Neuron (in vitro differentiated cells): Measurements from ENCODE around the gene ZDHHC24.
"Not testable (repeated sequence)": the region's sequence is repeated elsewhere in the genome, so short reads cannot be mapped to it uniquely, and the experiment has no call there.

Experiments used
- H2AFZ ChIP-seq: one replicate; pipeline ENCODE4 v1.6.1; 2013; ENCODE audit warnings: low read depth, mild to moderate bottlenecking, inconsistent platforms, low read length, moderate library complexity
- H3K27me3 ChIP-seq: one replicate; pipeline ENCODE4 v1.6.1; 2013; ENCODE audit warnings: low read length; ENCODE audit not compliant: insufficient read depth
- H3K36me3 ChIP-seq: one replicate; pipeline ENCODE4 v1.6.1; 2013; ENCODE audit warnings: low read length; ENCODE audit not compliant: insufficient read depth
- H3K4me1 ChIP-seq: one replicate; pipeline ENCODE4 v1.6.1; 2013; ENCODE audit warnings: low read length; ENCODE audit not compliant: insufficient read depth
- H3K4me3 ChIP-seq: 2 replicates; pipeline ENCODE4 v1.5.1; 2013; ENCODE audit warnings: mild to moderate bottlenecking, low read length, moderate library complexity
- H3K9me3 ChIP-seq: one replicate; pipeline ENCODE4 v1.6.1; 2013; ENCODE audit warnings: low read length

ZDHHC24 gene

DNA sequence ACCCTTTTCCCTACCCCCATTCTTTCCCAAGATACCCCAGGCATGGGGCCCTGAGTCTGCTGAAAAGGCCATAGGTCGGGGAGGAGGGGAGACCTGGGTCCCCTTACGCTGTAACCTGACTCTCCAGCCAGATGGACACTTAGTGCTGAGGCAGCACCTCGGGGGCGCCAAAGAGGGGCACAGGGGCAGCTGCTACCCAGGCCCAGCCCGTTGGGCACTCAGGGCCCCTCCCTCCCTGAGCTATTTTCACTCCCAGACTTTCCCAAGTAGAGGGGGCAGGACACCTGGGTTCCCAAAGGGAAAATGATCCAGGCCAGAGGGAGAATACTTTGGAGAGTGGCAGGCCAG lies 1.8 kb upstream of the ZDHHC24 start:
- H2AFZ ChIP-seq: no peak overlapping the region
- peaks cover 30% of the 10 kb centered on the region for H3K4me1 ChIP-seq
- no peaks in the 10 kb centered on the region for H3K9me3 ChIP-seq
- no peaks in the 10 kb centered on the region for H3K36me3 ChIP-seq
- no peaks in the 10 kb centered on the region for H3K27me3 ChIP-seq
- H3K4me3 ChIP-seq: no peak overlapping the region

DNA sequence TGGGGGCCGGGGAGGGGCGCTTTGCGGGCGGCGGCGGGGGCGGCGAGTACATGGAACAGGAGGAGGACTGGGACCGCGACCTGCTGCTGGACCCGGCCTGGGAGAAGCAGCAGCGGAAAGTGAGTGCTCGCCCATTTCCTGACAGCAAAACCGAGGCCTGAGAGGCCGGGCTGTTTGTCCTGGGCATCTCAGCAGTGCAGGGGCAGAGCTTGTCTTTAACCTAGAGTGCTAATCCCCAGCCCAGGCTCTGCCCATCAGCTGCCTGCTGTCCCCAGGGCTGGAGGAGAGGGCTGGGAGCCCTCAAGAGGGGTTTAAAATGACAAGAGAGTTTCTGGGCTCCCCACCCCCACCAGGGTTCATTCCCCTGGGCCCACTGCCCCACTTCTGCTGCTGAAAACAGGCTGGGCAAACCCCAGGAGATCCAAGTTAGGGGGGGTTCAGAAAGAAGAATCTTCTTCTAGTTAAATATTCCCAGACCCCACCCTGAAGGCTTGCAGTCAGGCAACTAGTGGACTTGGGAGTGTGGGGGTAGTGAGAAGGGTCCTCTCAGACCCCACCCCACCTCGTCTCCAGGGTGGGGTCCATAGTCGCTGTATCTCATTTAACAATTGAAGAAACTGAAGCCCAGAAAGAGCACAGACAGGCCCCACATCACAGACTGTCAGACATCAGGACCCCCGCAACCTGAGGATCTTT lies 1.3 kb upstream of the ZDHHC24 start:
- H3K27me3 ChIP-seq: no peaks in the 10 kb centered on the region
- no peaks in the 10 kb centered on the region for H3K9me3 ChIP-seq
- no peak overlapping the region for H3K4me3 ChIP-seq
- H3K4me1 ChIP-seq: peaks cover 30% of the 10 kb centered on the region
- no peak overlapping the region for H2AFZ ChIP-seq
- peaks cover 2% of the 10 kb centered on the region for H3K36me3 ChIP-seq

DNA sequence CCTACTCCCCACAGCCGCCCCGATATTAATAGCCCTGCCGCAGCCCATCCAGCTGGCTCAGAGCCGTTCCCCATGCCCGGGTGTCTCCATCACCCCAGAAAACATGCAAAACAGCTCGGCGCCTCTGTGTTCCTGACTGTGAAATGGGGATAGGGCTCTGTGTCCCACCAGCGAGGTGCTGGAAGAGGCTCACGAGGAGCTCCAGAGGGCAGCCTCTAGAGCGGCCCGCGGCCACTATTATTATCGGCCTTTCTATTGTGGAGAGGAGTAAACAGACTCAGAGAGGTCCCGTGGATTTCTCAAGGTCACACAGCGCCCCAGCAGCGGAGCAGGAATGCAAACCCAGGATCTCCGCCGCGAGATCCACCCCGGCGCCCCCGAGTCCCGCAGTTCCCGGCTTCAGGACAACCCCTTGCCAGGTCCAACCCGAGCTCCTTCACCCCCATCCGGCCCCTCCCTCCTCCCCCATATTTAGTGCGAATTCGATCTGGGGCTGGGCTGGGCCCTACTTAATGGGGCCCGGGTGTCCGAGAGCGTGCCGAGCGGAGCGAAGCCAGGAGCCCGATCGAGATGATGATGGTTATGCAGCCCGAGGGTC lies 619 bp upstream of the ZDHHC24 start, which contains the start of gene ACTN3:
Gene ACTN3 (plus strand): TSS at position 536 of the 598 bp plus-strand sequence. CDS start 35 bp downstream, at position 571.
- H3K27me3 ChIP-seq: no peaks in the 10 kb centered on the region
- peak within 1 kb of the TSS; percentile 94 for H2AFZ ChIP-seq
- H3K36me3 ChIP-seq: peaks cover 8% of the 10 kb centered on the region
- H3K4me3 ChIP-seq: peak within 1 kb of the TSS; percentile 80
- H3K9me3 ChIP-seq: no peaks in the 10 kb centered on the region
- peaks cover 30% of the 10 kb centered on the region for H3K4me1 ChIP-seq

DNA sequence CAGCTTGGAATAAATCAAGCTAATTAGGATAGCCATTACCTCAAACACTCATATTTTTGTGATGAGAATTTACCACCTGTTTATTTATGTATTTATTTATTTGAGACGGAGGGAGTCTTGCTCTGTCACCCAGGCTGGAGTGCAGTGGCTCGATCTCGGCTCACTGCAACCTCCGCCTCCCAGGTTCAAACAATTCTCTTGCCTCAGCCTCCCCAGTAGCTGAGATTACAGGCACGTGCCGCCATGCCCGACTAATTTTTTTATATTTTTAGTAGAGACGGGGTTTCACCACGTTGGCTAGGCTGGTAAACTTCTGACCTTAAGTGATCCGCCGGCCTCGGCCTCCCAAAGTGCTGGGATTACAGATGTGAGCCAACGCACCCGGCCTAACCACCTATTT lies 896 bp downstream of the ZDHHC24 start:
- Histone ChIP-seq H3K4me1 (peaks cover 30% of the 10 kb centered on the region), H3K36me3 (peaks cover 10% of the 10 kb centered on the region), H3K4me3 (peak overlapping the region; percentile 80)
- H3K27me3 ChIP-seq, H2AFZ ChIP-seq, H3K9me3 ChIP-seq: not testable (repeated sequence)

DNA sequence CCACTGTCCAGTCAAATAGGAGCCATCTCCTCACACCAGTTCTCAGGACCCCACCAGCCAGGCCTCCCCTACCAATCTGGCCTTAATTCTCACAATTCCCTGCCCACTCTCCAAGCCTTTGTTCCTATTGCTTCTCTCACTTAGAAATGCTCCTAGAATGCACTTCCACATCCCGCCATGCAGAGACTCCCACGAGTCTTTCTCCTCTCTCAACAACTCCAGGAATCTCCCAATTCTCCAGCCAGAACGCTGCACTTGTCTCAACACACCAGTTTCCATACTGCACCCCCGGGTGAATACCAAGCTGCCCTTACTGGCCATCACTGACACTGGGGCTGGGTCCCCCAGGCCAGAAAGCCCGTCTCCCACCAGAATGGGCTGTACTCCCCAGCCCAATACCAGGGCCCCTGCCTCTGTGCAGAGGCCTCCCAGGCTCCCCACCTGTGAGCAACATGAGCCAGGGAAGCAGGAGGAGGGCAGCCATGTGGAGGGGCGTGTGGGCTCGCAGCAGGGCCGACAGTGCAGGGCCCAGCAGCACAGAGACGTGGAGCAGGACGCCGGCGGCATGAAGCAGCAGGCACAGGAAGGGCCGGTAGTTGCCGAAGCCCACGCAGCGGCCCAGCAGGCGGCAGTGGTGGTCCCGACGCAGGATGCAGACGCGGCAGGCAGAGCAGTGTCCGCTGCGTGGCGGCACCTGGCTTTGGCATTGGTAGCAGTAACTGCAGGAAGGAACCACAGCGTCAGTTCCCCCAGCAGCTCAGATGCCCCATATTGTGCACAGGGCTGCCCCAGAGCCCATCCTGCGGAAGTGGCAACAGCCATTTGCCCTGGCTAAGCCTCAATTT lies 2.4 kb downstream of the ZDHHC24 start:
- H3K9me3 ChIP-seq: no peaks in the 10 kb centered on the region
- peaks cover 30% of the 10 kb centered on the region for H3K4me1 ChIP-seq
- no peak overlapping the region for H3K4me3 ChIP-seq
- no peak overlapping the region for H2AFZ ChIP-seq
- no peaks in the 10 kb centered on the region for H3K27me3 ChIP-seq
- H3K36me3 ChIP-seq: peaks cover 13% of the 10 kb centered on the region

DNA sequence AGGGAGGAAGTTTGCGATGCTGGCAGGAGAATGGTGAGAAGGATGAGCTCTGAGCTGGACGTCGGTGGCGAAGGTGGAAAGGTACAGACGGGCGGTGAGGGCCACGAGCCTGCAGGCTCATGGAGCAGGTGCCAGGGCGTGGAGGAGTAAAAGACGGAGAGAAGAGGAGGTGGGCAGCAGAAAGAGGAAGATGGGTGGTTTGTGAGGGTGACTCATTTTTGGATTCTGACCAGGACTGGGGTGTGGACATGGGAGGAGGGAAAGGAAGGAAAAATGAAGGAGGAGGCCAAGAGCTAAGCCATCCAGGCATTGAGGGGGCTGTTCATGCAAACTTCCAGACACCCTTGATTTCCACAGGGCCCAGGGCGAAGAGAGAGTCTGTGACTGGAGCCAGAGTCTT lies 3.5 kb downstream of the ZDHHC24 start:
- H3K4me3 ChIP-seq: no peak overlapping the region
- H2AFZ ChIP-seq: no peak overlapping the region
- H3K9me3 ChIP-seq: no peaks in the 10 kb centered on the region
- H3K4me1 ChIP-seq: peaks cover 25% of the 10 kb centered on the region
- H3K27me3 ChIP-seq: no peaks in the 10 kb centered on the region
- H3K36me3 ChIP-seq: peaks cover 13% of the 10 kb centered on the region

DNA sequence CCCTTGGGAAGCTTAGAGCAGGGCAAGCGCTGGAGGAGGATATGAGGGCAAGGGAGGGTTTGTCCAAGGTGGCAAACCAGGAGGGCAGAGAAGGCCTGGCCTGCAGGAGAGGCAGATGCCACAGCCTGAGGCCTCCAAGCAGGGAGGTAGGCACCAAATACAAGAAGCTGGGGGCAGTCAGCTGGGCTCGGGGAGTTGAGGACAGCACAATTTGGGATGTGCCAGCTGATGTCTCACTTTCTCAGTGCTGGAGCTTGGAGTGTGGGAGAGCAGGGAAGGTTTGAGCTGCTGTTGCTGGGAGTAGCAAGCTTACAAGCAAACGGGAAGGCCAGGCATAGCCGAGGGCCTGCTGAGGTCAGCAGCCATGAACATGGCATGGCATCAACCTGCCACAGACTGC lies 4.0 kb downstream of the ZDHHC24 start:
- peaks cover 13% of the 10 kb centered on the region for H3K36me3 ChIP-seq

DNA sequence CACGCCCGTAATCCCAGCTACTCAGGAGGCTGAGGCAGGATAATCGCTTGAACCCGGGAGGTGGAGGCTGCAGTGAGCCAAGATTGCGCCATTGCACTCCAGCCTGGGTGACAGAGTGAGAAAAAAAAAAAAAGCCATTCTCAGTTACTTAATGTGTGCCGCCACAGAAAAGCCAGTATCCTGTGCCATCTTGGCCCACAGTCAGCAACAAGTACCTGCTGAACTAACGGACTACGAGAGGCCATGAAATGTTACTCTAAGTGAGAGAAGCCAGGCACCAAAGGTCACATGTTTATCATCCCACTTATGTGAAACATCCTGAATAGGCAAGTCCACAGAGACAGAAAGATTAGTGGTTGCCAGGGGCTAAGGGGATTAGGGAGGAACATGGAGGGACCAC lies 5.2 kb downstream of the ZDHHC24 start:
- not testable (repeated sequence) for H3K4me3 ChIP-seq

More for the DNA sequence above, 4.0 kb downstream of the ZDHHC24 start:
- Histone ChIP-seq H3K27me3 (no peaks in the 10 kb centered on the region), H3K4me1 (peaks cover 20% of the 10 kb centered on the region), H2AFZ (no peak overlapping the region), H3K9me3 (no peaks in the 10 kb centered on the region), H3K4me3 (no peak overlapping the region)

DNA sequence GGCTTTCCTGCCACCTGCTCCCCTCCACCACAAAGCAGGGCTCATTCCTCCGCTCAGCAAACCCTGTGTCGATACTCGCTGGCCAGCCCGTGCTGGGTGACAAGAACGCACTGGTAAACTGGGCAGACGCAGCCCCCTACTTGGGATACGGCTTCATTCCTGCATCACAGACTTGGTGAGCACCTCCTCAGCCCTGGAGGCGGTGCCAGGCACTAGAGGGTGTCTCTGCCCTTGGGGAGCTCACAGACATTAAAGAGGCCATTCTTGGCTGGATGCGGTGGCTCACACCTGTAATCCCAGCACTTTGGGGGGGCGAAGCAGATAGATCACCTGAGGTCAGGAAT lies 6.0 kb downstream of the ZDHHC24 start:
- Histone ChIP-seq H3K27me3 (no peaks in the 10 kb centered on the region), H3K4me1 (peaks cover 14% of the 10 kb centered on the region), H2AFZ (no peak overlapping the region), H3K9me3 (no peaks in the 10 kb centered on the region), H3K36me3 (peaks cover 20% of the 10 kb centered on the region), H3K4me3 (no peak overlapping the region)

More for the DNA sequence above, 5.2 kb downstream of the ZDHHC24 start:
- H3K9me3 ChIP-seq, H2AFZ ChIP-seq, H3K27me3 ChIP-seq: not testable (repeated sequence)
- peaks cover 17% of the 10 kb centered on the region for H3K36me3 ChIP-seq
- H3K4me1 ChIP-seq: peaks cover 19% of the 10 kb centered on the region

DNA sequence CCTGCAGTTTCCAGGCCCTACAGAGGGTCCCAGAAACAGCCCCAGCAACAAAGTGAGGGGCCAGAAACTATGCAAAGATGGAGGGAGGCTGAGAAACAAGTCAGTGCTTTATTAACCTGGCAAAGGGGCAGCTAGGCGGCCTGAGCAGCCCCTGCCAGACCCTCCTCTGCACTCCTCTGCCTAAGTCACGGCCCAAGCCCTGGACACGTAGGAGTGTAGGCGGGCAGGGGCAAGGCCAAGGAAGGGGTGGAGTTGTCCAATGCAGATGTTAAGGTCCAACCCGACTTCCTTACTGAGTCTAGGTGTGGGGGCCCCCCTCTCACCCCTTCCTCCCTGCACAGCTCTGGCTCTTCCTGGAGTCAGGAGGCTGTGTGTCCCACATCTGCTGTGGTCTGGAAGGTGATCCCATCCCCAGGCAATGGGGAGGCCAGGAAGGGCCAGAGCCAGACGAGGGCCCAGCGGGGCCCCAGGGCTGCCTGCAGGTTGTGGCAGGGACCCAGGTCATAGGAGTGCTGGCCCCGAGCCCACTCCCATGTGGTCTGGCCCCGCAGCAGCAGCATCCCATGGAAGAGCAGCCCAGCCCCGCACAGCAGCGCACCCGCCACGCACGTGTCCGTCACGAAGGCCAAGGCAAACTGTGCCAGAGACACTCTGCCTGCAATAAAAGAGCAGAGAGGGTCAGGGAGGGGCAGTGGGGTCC lies 6.5 kb downstream of the ZDHHC24 start:
- Histone ChIP-seq H2AFZ (no peak overlapping the region), H3K27me3 (no peaks in the 10 kb centered on the region), H3K9me3 (no peaks in the 10 kb centered on the region), H3K36me3 (peaks cover 20% of the 10 kb centered on the region), H3K4me3 (no peak overlapping the region), H3K4me1 (peaks cover 9% of the 10 kb centered on the region)

DNA sequence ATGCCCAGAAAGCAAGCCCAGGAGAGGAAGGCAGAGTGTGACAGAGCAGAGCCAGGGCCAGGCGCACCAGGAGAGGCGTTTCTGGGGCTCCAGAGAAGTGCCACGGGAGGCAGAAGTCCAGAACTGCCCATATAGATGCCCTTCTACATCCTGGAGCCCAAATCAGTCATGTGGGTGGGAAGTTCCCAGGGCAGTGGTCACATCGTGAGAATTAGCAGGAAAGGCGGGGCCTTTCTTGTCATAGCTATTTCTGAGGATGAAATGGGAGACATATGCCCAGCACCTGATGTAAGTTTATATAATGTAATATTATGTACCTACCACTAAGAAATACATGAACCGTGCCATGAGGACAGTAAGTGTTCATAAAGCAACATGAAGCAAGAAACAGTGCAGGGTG lies 13.1 kb downstream of the ZDHHC24 start:
- Histone ChIP-seq H3K9me3 (no peaks in the 10 kb centered on the region), H2AFZ (no peak overlapping the region), H3K4me3 (no peak overlapping the region), H3K27me3 (no peaks in the 10 kb centered on the region), H3K4me1 (no peaks in the 10 kb centered on the region), H3K36me3 (peaks cover 15% of the 10 kb centered on the region)

DNA sequence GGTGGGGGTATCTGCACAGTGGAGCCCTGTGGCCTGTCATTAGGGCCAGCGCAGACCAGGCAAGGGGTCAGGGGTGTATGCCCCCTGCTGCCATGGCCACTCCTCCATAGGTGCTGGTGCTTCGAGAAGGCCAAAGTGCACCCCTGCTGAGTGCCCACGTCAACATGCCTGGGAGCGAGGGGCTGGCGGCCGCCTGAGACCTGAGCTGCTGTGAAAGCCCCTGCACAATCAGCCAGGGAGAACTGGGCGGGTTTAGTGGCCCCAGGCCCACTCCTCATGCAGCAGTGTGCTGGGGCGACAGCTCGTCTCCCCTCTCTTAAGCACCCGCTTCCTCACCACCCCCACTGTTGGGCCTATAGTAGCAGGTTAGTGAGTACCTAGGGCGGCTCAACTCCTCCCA lies 14.0 kb downstream of the ZDHHC24 start:
- Histone ChIP-seq H3K9me3 (no peaks in the 10 kb centered on the region), H2AFZ (no peak overlapping the region), H3K27me3 (no peaks in the 10 kb centered on the region), H3K4me1 (no peaks in the 10 kb centered on the region), H3K4me3 (no peak overlapping the region), H3K36me3 (peaks cover 15% of the 10 kb centered on the region)
